ENCODE results near the gene INSIG1.
A peak's percentile ranks its signal among the peaks of the same experiment; 100 is the strongest.

The INSIG1 gene

DNA sequence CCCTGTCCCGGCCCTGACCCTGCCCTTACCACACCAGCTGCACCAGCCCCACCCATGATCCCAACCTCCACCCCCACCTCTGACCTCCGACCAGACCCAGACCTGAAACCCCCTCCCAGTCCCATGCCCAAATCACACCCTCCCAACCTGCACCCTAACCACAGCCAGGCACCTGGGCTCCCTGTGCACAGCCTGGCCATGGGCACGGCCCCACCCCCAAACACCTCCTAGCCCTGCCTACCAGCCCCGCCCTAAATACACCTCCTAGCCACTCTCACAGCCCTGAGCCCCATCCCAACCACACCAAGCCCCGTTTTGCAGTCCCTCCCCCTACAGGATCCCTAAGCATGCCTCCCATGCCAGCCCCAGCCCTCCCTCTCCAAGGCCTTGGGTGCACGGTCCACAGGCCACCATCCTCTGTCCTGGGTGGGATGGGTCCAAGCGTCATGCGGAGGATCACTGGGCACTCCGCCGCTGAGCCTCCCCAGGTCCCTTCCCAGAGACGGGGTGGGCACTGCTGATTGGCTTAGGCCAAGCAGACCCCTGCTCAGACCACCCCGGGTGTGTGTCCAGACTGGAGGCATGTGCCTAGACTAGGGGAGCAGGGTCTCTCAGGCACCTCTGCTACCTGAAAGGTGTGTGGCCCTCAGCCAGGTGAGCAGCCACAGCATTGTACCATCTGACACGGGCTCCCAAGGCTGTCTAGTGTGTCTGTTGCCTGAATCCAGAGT, 30.1 kb downstream of the INSIG1 start:
- no peak for DNase-seq (ENCODE audit: low read depth in 2 of 2)

DNA sequence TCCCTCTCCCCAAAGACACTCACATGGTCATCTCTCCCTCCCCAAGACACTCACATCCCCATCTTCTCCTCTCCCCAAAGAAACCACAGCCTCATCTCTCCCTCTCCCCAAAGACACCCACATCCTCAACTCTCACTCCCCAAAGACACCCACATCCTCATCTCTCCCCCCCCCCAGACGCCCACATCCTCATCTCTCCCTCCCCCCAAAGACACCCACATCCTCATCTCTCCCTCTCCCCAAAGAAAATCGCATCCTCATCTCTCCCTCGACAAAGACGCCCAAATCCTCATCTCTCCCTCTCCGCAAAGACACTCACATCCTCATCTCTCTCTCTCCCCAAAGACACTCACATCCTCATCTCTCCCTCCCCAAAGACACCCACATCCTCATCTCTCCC, 31.5 kb downstream of the INSIG1 start:
- no peak for DNase-seq (ENCODE audit: low read depth in 2 of 2)

DNA sequence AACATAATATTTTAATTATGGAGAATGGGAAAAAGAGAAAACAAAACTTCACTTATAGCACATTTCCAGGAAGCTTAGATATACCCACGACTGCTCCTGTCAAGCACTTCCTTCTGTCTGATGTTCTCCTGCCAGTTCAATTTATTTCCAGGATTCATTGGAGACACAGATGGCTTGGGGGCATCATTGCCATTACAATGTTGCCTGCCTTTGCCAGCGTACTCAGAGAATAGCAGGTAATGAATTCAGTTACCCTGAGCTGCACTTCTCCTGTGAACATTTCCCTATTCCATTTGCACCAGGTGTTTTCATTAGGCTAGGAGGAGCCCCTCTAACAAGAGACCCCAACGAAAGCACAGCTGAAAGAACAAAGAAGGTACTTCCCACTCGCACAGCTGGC, 33.7 kb downstream of the INSIG1 start:
- DNase-seq (ENCODE audit: low read depth in 2 of 2), result no peak

DNA sequence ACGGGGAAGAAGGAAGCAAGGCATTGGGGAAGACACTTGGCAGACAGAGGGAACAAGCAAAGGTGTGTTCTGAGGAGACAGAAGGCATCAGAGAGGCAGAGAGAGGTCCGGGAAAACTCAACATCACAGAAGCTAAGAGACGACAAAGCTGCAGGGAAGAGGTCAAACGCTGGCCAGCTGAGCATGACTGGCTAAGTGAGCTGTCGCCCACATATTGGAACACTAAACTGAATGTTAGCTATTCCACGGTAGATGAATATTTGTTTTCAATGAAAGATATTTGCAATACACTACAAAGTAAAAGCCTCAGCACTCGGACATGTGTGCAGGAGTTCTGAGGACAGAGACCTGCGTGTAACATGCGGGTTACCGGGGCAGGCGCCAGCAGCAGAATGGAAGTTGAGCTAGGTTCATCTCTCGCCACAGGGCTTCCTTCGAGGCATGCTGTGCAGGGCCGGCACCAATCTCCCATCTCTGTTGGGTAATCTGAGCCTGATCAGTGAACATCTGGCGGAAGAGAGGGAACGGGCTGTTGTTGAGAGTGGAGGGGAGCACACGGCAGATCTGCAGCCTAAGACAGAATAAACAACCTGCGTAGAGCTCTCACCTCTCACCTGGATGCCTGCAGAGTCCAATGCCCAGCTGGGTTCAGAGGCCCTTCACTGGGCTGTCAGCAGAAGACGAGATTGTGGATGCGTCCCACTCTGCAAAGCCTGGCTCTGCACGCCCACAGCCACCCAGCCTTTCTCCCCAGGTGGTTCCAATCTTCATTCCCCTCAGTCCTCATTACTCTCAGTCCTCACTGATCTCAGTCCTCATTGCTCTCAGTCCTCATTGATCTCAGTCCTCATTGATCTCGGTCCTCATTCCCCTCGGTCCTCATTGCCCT, 35.9 kb downstream of the INSIG1 start:
- no peak for DNase-seq (ENCODE audit: low read depth in 2 of 2)

DNA sequence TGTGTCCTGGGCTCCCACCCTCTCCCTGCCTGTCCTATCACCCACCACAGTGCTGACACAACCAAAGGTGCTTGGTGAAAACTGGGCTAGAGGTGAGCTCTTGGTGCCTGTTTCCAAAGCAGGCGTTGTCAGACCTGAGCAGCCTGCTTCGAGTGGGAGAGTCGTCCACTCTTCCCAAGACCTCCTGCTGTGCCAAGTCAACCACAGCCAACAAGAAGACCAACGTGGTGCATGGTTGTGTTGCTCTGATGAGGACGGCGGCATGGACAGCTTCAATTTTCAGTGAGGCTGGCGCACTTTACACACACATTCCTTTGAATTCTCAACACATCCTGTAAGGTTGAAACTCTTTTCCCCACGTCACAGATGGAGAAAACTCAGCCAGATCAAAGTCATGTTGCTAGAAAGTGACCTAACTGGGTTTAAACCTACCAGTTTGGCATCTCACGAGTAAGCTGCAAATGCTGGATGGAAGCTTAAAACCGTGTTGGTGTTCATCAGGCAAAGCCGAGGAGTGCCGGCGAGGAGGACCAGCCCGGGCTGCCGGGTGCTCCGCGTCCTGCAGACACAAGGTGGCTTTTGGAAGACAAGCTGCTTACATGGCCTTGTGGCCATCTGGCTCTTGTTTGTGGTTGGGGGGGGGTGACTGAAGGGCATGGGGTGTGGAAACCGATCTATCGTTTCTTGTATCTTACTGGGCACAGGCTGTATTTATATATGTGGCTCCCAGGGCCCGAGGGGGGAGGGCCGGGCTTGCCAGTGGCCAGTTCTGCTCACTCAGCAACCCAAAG, 39.3 kb downstream of the INSIG1 start:
- DNase-seq (ENCODE audit: low read depth in 2 of 2), result no peak

DNA sequence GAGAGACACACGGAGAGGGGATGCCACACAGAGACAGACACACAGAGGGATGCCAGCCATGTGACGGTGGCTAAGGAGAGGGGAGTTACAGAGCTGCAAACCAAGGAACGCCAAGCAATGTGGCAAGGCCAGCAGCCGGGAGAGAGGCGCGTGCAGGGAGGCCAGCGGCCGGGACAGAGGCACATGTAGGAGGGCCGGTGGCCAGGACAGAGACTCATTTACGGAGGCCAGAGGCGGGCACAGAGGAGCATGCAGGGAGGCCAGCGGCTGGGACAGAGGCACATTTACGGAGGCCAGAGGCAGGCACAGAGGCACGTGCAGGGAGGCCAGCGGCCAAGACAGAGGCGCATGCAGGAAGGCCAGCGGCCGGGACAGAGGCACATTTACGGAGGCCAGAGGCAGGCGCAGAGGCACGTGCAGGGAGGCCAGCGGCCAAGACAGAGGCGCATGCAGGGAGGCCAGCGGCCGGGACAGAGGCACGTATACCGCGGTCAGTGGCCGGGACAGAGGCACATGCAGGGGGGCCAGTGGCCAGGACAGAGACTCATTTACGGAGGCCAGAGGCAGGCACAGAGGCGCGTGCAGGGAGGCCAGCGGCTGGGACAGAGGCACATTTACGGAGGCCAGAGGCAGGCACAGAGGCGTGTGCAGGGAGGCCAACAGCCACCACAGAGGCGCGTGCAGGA, 40.4 kb downstream of the INSIG1 start:
- no peak for DNase-seq (ENCODE audit: low read depth in 2 of 2)

DNA sequence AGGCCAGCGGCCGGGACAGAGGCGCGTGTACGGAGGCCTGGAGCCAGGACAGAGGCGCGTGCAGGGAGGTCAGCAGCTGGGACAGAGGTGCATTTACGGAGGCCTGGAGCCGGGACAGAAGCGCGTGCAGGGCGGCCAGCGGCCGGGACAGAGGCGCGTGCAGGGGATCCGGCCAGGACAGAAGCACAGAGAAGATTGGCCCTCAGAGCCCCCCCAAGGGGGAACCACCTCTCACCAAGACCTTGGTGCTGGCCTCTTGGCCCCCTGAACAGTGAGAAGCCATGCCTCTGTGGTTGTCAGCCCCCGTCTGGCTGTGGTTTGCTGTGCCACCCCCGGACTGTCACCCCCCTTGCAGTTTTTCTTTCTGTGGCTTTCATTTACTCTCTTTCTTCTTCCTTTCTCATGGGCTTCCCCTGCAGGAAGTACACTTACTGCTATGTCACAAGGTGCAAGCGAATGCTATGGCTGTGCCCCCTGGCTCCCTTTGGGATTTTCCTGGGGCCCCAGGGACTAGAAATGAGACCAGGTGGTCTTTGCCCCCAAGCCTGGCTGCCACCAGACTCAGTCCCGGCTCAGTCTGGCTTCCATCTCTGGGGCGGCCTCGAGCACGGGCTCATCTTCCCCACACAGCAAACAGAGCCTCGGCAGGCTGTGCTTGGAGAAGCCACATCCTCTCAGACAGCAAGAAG, 41.1 kb downstream of the INSIG1 start:
- DNase-seq (ENCODE audit: low read depth in 2 of 2), result no peak

DNA sequence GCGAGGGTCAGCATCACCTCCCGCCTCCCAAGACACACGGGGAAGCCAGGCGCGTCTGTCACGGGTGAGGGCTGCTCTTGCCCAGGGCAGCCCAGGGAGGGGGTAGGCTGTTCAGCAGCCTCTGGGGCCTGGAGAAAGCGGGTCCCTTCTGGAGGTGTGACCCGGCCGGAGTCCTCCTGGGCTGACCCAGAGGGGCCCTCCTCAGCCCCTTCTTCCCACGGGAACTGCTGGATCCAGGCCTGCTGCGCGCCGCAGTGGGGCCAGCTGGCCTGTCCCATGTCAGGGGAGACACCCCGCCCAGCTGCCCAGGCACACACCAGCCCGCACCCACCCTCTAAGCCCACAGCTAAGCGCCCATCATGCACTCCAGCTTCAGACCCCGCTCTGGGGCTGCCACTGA, 41.8 kb downstream of the INSIG1 start:
- no peak for DNase-seq (ENCODE audit: low read depth in 2 of 2)

DNA sequence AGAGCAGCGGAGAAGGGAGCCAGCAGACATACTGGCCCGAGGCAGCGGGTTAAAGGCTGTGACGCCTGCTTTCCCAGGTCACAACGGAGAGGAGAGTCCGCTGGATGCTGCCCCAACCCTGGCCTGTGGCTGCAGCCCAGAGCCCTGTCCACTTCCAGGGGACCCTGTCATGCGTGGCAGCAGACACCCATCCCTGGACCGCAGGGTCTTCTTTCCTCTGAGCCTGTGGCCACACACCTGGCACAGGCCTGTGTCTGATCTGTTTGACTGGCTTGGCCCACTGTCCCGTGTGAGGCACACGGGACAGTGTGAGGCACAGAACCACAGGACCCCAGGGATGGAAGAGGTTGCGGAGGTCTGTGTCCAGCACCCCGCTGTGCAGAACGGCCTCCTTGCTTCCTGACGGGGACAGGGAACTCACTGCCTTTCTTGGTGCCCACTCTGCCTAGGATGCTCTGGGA, 42.4 kb downstream of the INSIG1 start:
- DNase-seq (ENCODE audit: low read depth in 2 of 2), result no peak

DNA sequence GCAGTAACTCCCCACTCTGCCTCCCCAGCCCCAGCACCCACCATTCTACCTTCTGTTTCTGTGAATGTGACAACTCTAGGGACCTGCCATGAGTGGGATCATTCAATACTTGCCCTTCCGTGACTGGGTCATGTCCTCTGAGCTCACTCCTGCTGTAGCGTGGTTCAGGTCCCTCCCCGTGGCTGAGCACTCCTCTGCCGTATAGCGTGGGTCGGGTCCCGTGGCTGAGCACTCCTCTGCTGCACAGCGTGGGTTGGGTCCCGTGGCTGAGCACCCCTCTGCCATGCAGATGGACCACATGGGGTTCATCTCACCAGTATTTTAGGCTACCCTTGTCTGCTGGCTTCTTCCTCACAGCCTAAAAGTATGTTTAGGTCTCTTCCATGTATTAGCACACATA, 43.0 kb downstream of the INSIG1 start:
- no peak for DNase-seq (ENCODE audit: low read depth in 2 of 2)

DNA sequence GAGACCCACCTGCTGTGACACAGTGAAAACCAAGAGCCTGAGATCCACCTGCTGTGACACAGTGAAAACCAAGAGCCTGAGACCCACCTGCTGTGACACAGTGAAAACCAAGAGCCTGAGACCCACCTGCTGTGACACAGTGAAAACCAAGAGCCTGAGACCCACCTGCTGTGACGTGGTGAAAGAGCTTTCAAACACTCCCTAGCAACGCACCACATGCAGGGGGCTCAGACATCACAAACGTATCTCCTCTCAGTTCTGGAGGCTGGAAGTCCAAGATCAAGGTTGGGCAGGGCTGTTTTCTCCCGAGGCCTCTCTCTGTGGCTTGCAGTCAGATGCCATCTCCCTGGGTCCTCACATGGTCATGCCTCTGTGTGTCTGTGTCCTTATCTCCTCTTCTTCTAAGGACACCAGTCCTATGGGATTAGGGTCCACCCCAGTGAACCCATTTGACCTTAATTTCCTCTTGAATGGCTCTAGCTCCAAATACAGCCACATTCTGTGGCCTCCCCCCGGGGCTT, 43.8 kb downstream of the INSIG1 start:
- no peak for DNase-seq (ENCODE audit: low read depth in 2 of 2)

DNA sequence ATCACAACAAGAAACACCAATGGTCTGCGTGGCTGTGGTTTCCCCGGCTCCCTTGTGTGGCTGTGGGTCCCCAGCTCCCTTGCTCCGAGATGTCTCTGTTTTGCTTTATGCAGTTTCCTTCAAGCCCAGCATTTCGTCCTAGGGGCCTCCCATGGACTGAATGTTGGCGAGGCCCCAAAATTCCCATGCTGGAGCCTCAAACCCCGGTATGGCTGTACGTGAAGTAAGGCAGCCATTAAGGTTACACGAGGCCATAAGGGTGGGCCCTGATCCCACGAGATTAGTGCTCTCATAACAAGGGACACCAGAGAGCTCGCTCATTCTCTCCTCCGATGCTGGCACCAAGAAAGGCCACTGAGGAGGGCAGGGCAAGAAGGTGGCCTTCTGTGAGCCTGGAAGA, 44.6 kb downstream of the INSIG1 start:
- DNase-seq (ENCODE audit: low read depth in 2 of 2), result no peak

DNA sequence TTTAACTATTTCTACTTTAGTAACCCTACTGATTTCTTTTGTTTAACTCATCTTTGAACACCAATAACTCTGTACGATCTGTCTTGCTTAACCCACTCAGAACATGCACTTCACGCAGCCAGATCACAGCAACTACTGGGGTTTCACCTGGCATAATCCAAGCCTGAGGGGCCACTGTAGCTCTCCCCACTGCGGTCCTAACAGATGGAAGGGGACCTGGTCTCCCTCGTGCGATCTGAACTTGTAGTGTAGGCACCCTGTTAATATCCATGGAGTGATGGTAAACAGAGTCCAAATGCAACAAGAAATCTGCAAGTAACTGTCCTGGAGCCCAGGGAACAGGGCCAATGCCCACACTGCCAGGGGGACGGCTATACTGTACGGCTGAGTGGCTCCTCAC, 45.5 kb downstream of the INSIG1 start:
- DNase-seq (ENCODE audit: low read depth in 2 of 2), result no peak

DNA sequence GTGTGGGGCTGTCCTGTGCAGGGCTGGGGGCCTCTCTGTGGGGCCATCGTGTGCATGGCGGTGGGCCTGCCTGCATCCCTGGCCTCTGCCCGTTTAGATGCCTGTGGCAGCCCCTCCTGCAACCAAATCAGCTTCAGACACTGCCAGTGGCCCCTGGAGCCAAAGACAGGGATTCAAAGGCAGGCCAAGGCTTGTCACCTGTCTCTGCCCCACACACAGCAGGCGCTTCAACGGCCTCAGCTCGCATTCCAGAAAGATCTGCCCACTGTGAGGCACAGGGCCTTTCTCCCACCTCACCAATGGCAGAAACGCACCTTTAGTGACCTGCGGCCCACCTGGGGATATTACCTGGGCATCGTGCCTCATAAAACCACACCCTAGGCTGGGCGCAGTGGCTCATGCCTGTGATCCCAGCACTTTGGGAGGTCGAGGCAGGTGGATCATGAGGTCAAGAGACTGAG, 46.0 kb downstream of the INSIG1 start:
- DNase-seq (ENCODE audit: low read depth in 2 of 2), result no peak

DNA sequence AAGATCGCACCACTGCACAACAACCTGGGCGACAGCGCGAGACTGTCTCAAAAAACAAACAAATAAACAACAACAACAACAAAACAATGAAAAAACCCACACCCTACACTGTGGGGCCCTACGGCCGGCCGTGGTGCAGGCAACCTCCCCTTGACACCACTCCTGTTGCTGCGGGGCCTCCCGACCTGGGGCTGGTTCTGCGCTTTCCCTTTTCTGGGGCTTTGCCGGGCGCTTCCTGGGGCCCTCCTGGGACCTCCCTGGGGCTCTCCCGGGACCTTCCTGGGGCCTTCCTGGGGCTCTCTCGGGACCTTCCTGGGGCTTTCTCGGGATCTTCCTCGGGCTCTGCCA, 46.6 kb downstream of the INSIG1 start:
- DNase-seq (ENCODE audit: low read depth in 2 of 2), result no peak

DNA sequence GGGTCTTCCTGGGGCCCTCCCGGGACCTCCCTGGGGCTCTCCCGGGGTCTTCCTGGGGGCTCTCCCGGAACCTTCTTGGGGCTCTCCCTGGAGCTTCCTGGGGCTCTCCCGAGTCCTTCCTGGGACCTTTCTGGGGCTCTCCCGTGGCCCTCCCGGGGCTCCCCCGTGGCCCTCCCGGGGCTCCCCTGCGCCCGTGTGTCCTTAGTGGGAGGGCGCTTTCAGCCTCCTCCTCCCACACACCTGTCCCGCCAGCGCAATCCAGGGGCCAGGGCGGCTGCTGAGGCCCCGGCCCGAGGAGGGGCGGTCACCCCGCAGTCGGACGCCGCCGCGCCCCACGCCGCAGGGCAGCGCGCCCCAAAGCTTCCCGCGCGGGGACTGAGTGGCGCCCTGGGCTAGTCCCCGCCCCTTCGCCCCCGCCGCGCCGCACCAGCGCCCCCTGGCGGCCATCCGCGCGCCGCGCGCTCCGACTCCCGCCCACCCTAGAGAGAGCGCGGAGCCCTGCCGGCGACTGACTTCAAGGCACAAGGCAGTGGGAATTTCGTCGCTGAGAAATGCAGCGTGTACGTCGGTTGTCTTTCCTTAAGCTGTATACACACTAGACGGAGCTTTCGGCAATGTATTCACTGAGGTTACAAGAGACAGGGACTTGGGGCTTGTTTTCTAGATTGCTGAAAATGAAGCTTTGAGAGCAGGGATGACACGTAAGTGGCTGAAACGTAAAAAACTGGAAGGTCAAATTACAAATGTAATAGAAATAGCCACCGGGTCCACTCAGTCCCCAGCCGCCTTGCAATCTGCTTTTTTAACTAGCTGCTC, 47.1 kb downstream of the INSIG1 start:
- peak; percentile 71 to 72 for DNase-seq (ENCODE audit: low read depth in 2 of 2)

DNA sequence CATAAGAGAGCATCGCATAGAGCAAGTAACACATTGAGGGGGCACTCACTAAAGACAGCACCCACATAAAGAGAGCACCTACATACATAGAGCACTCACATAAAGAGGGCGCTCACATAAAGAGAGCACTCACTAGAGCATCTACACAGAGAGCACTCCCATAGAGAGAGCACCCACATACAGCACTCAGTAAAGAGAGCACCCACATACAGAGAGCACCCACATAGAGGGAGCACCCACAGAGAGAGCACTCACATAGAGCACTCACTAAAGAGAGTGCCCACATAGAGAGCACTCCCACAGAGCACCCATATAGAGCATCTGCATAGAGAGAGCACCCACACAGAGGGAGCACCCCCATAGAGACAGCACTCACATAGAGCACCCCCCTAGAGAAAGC, 47.8 kb downstream of the INSIG1 start:
- DNase-seq (ENCODE audit: low read depth in 2 of 2), result no peak

DNA sequence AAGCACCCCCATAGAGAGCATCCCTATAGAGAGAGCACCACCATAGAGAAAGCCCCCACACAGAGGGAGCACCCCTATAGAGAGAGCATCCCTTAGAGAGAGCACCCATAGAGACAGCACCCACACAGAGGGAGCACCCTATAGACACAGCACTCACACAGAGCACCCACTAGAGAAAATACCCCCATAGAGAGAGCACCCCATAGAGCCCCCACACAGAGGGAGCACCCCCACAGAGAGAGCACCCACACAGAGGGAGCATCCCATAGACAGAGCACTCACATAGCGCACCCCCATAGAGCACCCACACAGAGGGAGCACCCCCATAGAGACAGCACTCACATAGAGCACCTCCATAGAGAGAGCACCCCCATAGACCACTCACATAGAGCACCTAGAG, 48.6 kb downstream of the INSIG1 start:
- no peak for DNase-seq (ENCODE audit: low read depth in 2 of 2)

DNA sequence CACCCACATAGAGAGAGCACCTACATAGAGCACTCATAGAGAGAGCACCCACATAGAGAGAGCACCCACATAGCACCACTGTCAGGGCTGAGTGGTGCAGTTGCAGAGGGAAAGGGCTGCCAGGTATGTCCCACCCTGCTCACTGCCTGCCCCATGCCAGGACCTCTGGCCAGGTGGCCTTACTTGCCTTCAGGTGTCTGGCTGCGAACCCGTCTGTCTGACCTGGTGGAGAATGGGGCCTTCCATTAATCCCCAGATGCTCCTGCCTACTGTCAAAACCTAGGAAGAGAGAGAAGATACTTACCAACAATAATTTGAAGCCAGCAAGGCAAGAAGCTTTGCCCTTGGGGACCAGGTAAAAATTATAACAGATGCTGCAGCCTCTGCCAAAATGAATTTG, 51.1 kb downstream of the INSIG1 start:
- no peak for DNase-seq (ENCODE audit: low read depth in 2 of 2)
